ENCODE data around the gene TICAM2. TPM values are rescaled to one million over a fixed set of nuclear protein-coding genes. Genes with fewer than 3 reads are reported as not detected.

The TICAM2 gene
- total RNA-seq, 1 donor from 2014 or later, result 1.1 TPM

DNA sequence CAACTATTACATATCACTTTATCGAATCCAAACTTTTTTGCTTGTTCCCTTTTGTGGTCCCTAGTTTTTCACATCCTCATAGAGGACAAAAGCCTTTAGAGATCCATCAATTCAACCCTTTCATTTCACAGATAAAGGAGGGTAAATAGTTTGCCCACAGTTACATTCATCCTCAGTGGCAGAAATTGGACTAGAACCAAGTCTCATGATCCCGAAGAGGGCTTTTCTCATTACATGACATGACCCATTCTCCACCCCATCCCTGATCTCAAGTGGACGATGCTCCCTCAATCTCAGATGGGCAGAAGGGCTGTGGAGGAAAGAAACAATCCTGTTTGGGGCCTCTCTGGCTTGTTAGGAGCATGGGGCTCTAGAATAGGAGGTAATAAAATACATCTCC, 23.1 kb downstream of the TICAM2 start:
- no peak for DNase-seq (ENCODE audit: low spot score, unreplicated experiment)
- no peak overlapping the region for H3K4me3 Mint-ChIP-seq (ENCODE audit: low read depth)
- H3K27me3 Mint-ChIP-seq, result peaks cover 7% of the 10 kb centered on the region
- no peak overlapping the region for H3K27ac Mint-ChIP-seq
- H3K4me1 Mint-ChIP-seq (ENCODE audit: low read depth), result no peaks in the 10 kb centered on the region
- no peaks in the 10 kb centered on the region for H3K36me3 Mint-ChIP-seq (ENCODE audit: insufficient read depth)
- TF ChIP-seq, protein P1, sequence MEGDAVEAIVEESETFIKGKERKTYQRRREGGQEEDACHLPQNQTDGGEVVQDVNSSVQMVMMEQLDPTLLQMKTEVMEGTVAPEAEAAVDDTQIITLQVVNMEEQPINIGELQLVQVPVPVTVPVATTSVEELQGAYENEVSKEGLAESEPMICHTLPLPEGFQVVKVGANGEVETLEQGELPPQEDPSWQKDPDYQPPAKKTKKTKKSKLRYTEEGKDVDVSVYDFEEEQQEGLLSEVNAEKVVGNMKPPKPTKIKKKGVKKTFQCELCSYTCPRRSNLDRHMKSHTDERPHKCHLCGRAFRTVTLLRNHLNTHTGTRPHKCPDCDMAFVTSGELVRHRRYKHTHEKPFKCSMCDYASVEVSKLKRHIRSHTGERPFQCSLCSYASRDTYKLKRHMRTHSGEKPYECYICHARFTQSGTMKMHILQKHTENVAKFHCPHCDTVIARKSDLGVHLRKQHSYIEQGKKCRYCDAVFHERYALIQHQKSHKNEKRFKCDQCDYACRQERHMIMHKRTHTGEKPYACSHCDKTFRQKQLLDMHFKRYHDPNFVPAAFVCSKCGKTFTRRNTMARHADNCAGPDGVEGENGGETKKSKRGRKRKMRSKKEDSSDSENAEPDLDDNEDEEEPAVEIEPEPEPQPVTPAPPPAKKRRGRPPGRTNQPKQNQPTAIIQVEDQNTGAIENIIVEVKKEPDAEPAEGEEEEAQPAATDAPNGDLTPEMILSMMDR (IDR thresholded peaks at IDR 0.05; ENCODE audit: unreplicated experiment), result no peak
- H3K9me3 Mint-ChIP-seq (ENCODE audit: low read depth), result no peaks in the 10 kb centered on the region

DNA sequence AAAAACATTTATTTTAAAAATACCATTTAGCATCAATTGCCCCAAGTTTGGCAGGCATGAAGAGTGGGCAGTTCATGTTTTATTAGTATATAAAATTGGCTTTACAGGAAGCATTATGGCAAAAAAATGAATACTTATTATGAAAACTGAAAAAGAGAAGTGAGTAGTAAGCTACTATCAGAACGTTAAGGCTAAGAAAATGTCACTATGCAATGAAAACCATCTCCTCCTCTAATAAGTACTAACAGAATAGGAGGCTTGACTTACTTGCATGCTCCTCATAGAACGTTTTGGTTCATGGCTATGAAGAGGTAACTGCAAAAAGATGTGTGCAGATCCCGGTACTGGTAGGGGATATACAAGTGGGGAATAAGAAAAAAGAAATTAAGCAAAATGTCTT, 23.6 kb downstream of the TICAM2 start:
- Mint-ChIP-seq H3K36me3 (ENCODE audit: insufficient read depth) (no peaks in the 10 kb centered on the region), H3K4me3 (ENCODE audit: low read depth) (no peak overlapping the region), H3K9me3 (ENCODE audit: low read depth) (no peaks in the 10 kb centered on the region), H3K27me3 (peaks cover 7% of the 10 kb centered on the region), H3K27ac (no peak overlapping the region), H3K4me1 (ENCODE audit: low read depth) (no peaks in the 10 kb centered on the region)
- TF ChIP-seq, protein P1 (IDR thresholded peaks at IDR 0.05; ENCODE audit: unreplicated experiment), result no peak
- no peak for DNase-seq (ENCODE audit: low spot score, unreplicated experiment)

DNA sequence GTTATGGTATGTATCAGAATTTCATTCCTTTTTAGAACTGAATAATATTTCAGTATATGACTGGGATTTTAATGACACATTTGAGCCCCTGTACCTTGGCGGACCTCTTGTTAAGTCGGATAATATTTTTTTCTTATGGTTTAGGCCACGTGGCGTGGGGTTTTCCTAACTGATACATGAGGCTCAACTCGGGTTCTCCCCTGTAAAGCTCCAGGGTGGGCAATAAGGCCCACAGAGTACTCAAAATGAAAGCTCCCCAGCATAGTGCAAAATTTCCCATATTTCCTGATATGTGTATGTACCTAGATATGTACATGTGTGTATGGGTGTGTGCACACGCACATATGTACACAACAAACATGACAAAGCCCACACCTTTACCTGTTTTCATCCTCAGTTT, 24.5 kb downstream of the TICAM2 start:
- Mint-ChIP-seq H3K4me1 (ENCODE audit: low read depth) (no peaks in the 10 kb centered on the region), H3K4me3 (ENCODE audit: low read depth) (no peak overlapping the region), H3K9me3 (ENCODE audit: low read depth) (no peaks in the 10 kb centered on the region), H3K27me3 (peaks cover 7% of the 10 kb centered on the region), H3K27ac (no peak overlapping the region), H3K36me3 (ENCODE audit: insufficient read depth) (no peaks in the 10 kb centered on the region)
- no peak for DNase-seq (ENCODE audit: low spot score, unreplicated experiment)
- TF ChIP-seq, protein P1 (IDR thresholded peaks at IDR 0.05; ENCODE audit: unreplicated experiment), result no peak

DNA sequence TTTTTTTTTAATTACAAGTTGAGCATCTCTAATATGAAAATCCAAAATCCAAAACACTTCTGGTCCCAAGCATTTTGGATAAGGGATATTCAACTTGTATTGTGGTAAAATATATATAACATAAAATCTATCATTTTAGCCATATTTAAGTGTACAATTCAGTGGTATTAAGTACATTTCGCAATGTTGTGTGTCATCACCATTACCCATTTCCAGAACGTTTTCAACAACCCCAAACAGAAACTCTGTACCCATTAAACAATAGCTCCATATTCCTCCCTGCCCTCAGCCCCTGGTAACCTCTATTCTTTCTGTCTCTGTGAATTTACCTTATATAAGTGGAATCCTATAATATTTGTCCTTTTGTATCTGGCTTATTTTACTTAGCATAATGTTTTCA, 24.9 kb downstream of the TICAM2 start:
- no peak overlapping the region for H3K27ac Mint-ChIP-seq
- H3K27me3 Mint-ChIP-seq, result peaks cover 12% of the 10 kb centered on the region
- H3K4me3 Mint-ChIP-seq (ENCODE audit: low read depth), result no peak overlapping the region
- H3K4me1 Mint-ChIP-seq (ENCODE audit: low read depth), result no peaks in the 10 kb centered on the region
- TF ChIP-seq, protein P1 (IDR thresholded peaks at IDR 0.05; ENCODE audit: unreplicated experiment), result no peak
- H3K9me3 Mint-ChIP-seq (ENCODE audit: low read depth), result no peaks in the 10 kb centered on the region
- no peaks in the 10 kb centered on the region for H3K36me3 Mint-ChIP-seq (ENCODE audit: insufficient read depth)
- DNase-seq (ENCODE audit: low spot score, unreplicated experiment), result no peak

DNA sequence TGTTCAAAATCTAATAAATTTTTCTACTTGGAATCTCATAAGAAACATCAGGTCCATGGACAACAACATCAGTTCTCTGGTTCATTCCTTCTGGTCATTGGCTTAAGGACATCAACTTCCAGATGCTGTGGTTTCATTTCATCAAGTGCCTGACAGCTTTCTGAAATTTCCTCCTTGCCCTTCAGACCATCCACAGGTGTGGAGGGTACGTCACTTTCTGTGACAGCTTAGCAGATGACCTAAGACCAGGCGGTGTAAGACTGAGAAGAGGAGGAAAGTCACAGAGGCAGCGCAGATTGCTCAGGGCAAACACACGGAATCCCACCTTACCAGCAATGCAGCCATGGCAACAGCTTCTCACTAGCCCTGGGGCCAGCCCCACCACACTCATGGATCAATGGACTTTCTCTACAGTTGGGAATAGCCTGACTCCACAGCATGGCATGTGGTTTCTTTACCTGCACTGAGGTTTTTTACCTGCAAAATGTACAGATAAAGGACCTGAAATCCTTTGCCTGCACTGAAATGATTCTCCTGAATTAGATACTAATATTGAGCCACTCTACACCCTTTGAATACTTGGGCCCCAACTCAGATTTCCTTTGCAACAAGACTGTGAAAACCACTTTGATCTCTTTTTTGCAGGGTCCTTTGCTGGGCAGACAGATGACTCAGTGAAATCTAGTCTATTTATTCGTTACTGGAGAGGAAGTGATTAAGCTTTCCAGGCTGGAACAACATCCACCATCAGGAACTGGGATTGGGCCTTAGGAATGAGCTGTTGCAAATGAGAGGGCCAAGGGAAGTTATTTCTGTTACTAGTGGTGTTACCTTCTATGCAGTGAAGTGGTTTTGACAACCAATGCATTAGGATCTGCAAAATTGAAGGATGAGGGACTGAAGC, 26.9 kb downstream of the TICAM2 start:
- no peaks in the 10 kb centered on the region for H3K9me3 Mint-ChIP-seq (ENCODE audit: low read depth)
- peak overlapping the region; percentile 13 for H3K27ac Mint-ChIP-seq
- no peak for DNase-seq (ENCODE audit: low spot score, unreplicated experiment)
- no peak overlapping the region for H3K4me3 Mint-ChIP-seq (ENCODE audit: low read depth)
- no peaks in the 10 kb centered on the region for H3K4me1 Mint-ChIP-seq (ENCODE audit: low read depth)
- H3K27me3 Mint-ChIP-seq, result peaks cover 11% of the 10 kb centered on the region
- H3K36me3 Mint-ChIP-seq (ENCODE audit: insufficient read depth), result no peaks in the 10 kb centered on the region
- TF ChIP-seq, protein P1 (IDR thresholded peaks at IDR 0.05; ENCODE audit: unreplicated experiment), result no peak
